A673 (cell line): ENCODE results near the gene HTATIP2. TPM values are rescaled to one million over a fixed set of nuclear protein-coding genes. Genes with fewer than 3 reads are reported as not detected.

Experiments used
- BruUV-seq: library from RNA; stranded (reverse); fragments of 400-500 nt; replicated peaks from 2 replicates; lab custom pipeline; 2021; lab: Mats Ljungman, UMichigan
- CTCF ChIA-PET: fragments of 300-600 bp; sonication (Branson Sonifier 250); formaldehyde crosslinking; loops from one replicate; lab custom pipeline; 2022; ENCODE audit warnings: antibody characterized with exemption; lab: Charles Lee
- POLR2A ChIA-PET: fragments of 300-600 bp; sonication (Branson Sonifier 250); formaldehyde crosslinking; loops from one replicate; lab custom pipeline; 2022; ENCODE audit warnings: antibody characterized with exemption; ENCODE audit not compliant: low non-redundant PET; lab: Charles Lee
- DNase-seq: peaks from one replicate; pipeline ENCODE4 v3.0.0-alpha.2; 2015; ENCODE audit warnings: low spot score
- H3K27ac ChIP-seq: fragments of 200-600 bp; sonication (generic); 2 replicates; pipeline ENCODE4 v1.5.1; 2016; ENCODE audit warnings: mixed run types, low read depth, mild to moderate bottlenecking, mixed read lengths, antibody characterized with exemption, low read length; ENCODE audit not compliant: poor library complexity, severe bottlenecking
- H3K27me3 ChIP-seq: fragments of 200-600 bp; sonication (generic); replicated peaks from 2 replicates; pipeline ENCODE4 v1.6.1; 2017; ENCODE audit warnings: mixed run types, low read depth, mild to moderate bottlenecking, mixed read lengths, antibody characterized with exemption, low read length; ENCODE audit not compliant: insufficient read depth, poor library complexity
- H3K36me3 ChIP-seq: fragments of 200-600 bp; sonication (generic); 2 replicates; pipeline ENCODE4 v1.6.1; 2016; ENCODE audit warnings: mixed run types, mild to moderate bottlenecking, mixed read lengths, antibody characterized with exemption, low read length; ENCODE audit not compliant: insufficient read depth, poor library complexity, severe bottlenecking
- H3K4me1 ChIP-seq: fragments of 200-600 bp; sonication (generic); 2 replicates; pipeline ENCODE4 v1.6.1; 2017; ENCODE audit warnings: mixed run types, mild to moderate bottlenecking, mixed read lengths, antibody characterized with exemption, low read length; ENCODE audit not compliant: insufficient read depth, poor library complexity, severe bottlenecking
- H3K4me3 ChIP-seq: fragments of 200-600 bp; sonication (generic); 2 replicates; pipeline ENCODE4 v1.5.1; 2016; ENCODE audit warnings: low read depth, mixed run types, mild to moderate bottlenecking, mixed read lengths, low read length; ENCODE audit not compliant: poor library complexity, severe bottlenecking
- H3K9me3 ChIP-seq: fragments of 200-600 bp; sonication (generic); 2 replicates; pipeline ENCODE4 v1.6.1; 2016; ENCODE audit warnings: mixed run types, low read depth, mild to moderate bottlenecking, mixed read lengths, antibody characterized with exemption, low read length; ENCODE audit not compliant: poor library complexity, severe bottlenecking
- EZH2 ChIP-seq: fragments of 200-600 bp; sonication (generic); IDR thresholded peaks from 2 replicates; pipeline ENCODE4 v1.6.1; 2017; ENCODE audit warnings: borderline replicate concordance, low read depth, mild to moderate bottlenecking, mixed read lengths, antibody characterized with exemption, low read length; ENCODE audit not compliant: poor library complexity, severe bottlenecking
- intact Hi-C: fragments of 100-400 bp; cut with micrococcal nuclease; formaldehyde crosslinking; loops from one replicate; pipeline ENCODE4 v1.10.0; 2022; ENCODE audit not compliant: unreplicated experiment
- total RNA-seq: library from RNA; stranded (reverse); gene quantifications from 2 replicates; pipeline ENCODE4 v1.2.3, GENCODE V29; 2021
- TF ChIP-seq, protein P1 (sequence below): fragments of 300-800, 200-600 bp; sonication (generic); conservative IDR thresholded peaks from 2 replicates; pipeline ENCODE4 v1.5.1; 2017; ENCODE audit warnings: low read depth, mild to moderate bottlenecking, antibody characterized with exemption, low read length, moderate library complexity, mixed read lengths

The HTATIP2 gene
- total RNA-seq, 1 experiment from 2014 or later, result 51.6 TPM

DNA sequence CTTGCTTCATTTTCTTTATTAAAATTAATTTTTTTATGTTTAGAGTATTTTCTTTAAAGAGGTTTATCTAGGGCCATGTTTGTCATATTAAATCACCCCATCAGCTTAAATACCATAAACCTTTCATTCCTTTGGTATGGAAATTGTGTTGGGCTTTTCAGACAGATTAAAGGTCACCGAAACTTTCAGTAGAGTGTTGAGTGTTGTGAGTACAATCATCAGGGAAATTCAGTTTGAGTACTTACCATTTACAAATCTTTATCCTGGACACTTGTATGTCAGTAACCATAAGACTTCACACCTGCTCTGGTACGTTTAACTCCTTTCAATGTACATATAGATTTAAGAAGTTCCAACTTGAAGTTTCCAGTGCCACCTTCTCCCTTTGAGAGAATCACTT is 36.0 kb downstream of the HTATIP2 start:
- H3K27me3 ChIP-seq, result no peaks in the 10 kb centered on the region
- intact Hi-C loops, result loop anchor here (10.0 kb wide), 1 partner anchor 1755 kb away; no protein-coding TSS in a partner anchor
- no peaks in the 10 kb centered on the region for H3K4me1 ChIP-seq
- no peak overlapping the region for H3K27ac ChIP-seq
- H3K36me3 ChIP-seq, result peaks cover 27% of the 10 kb centered on the region
- ChIA-PET POLR2A (no interaction called here), CTCF (no interaction called here)
- no TSS peak for BruUV-seq
- H3K9me3 ChIP-seq, result no peaks in the 10 kb centered on the region
- no peak overlapping the region for H3K4me3 ChIP-seq
- TF ChIP-seq, protein P1, sequence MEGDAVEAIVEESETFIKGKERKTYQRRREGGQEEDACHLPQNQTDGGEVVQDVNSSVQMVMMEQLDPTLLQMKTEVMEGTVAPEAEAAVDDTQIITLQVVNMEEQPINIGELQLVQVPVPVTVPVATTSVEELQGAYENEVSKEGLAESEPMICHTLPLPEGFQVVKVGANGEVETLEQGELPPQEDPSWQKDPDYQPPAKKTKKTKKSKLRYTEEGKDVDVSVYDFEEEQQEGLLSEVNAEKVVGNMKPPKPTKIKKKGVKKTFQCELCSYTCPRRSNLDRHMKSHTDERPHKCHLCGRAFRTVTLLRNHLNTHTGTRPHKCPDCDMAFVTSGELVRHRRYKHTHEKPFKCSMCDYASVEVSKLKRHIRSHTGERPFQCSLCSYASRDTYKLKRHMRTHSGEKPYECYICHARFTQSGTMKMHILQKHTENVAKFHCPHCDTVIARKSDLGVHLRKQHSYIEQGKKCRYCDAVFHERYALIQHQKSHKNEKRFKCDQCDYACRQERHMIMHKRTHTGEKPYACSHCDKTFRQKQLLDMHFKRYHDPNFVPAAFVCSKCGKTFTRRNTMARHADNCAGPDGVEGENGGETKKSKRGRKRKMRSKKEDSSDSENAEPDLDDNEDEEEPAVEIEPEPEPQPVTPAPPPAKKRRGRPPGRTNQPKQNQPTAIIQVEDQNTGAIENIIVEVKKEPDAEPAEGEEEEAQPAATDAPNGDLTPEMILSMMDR, result no peak
- TF ChIP-seq EZH2, result no peak
- DNase-seq, result no peak

DNA sequence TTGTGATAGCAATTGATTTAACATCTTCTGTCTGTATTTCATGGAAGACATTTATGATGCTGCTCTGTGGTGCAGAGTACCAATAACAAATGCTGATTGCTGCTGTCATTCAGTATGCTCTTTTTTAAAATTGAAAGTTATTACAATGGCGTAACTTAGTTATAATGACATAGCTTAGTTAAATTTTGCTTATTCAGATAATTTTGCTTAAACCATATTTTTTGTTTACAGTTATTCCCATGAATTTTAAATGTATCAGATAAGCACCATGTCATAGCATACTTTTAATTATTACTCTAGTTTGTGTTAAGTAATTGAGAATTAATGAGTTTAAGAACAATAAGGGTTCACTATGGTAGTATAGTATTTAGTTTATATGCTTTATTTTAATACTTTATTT is 39.5 kb downstream of the HTATIP2 start:
- Histone ChIP-seq H3K9me3 (no peaks in the 10 kb centered on the region), H3K4me1 (no peaks in the 10 kb centered on the region), H3K36me3 (peaks cover 29% of the 10 kb centered on the region), H3K27ac (no peak overlapping the region), H3K27me3 (no peaks in the 10 kb centered on the region), H3K4me3 (no peak overlapping the region)
- no TSS peak for BruUV-seq
- ChIA-PET CTCF (no interaction called here), POLR2A (no interaction called here)
- intact Hi-C loops, result no loop called here
- DNase-seq, result no peak
- TF ChIP-seq, protein P1, result no peak
- TF ChIP-seq EZH2, result no peak

DNA sequence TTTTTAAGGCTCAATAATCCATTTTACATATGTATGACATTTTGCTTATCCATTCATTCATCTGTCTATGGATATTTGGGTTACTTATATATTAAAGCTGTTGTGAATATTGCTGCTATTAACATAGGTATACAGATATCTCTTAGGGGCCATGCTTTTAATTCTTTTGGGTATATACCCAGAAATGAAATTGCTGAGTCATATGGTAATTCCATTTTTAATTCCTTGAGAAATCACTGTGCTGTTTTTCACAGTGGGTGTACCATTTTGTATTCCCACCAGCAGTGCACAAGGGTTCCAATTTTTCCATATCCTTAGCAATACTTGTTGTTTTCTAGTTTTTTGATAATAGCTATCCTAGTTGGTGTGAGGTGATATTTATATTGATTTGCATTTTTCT is 43.0 kb downstream of the HTATIP2 start:
- Histone ChIP-seq H3K27me3 (no peaks in the 10 kb centered on the region), H3K4me1 (no peaks in the 10 kb centered on the region), H3K4me3 (no peak overlapping the region), H3K9me3 (no peaks in the 10 kb centered on the region), H3K27ac (no peak overlapping the region), H3K36me3 (peaks cover 31% of the 10 kb centered on the region)
- BruUV-seq, result no TSS peak
- DNase-seq, result no peak
- TF ChIP-seq, protein P1, result no peak
- no peak for TF ChIP-seq EZH2
- intact Hi-C loops, result no loop called here
- ChIA-PET CTCF (no interaction called here), POLR2A (no interaction called here)
